IMR-90 (cell line): ENCODE data around the gene SEC16B. TPM values are rescaled to one million over a fixed set of nuclear protein-coding genes. Genes with fewer than 3 reads are reported as not detected.

Source experiments
- ATAC-seq: fragments of 200-7000 bp; cut with Tn5 transposase; 2 replicates; pipeline ENCODE4 v1.9.1; 2020; ENCODE audit warnings: low read depth, mild to moderate bottlenecking, moderate library complexity
- BruUV-seq: library from RNA; stranded (reverse); fragments of 400-500 nt; replicated peaks from 2 replicates; lab custom pipeline; 2021; lab: Mats Ljungman, UMichigan
- CTCF ChIA-PET: fragments of 300-600 bp; formaldehyde crosslinking; extraction: SDS; loops from one replicate; lab custom pipeline; 2021; ENCODE audit warnings: antibody characterized with exemption; lab: Yijun Ruan, JAX
- POLR2A ChIA-PET: fragments of 300-600 bp; sonication (Branson Sonifier 250); formaldehyde crosslinking; loops from one replicate; lab custom pipeline; 2022; ENCODE audit warnings: antibody characterized with exemption; ENCODE audit not compliant: unreplicated experiment; lab: Charles Lee
- DNase-seq: peaks from one replicate; pipeline ENCODE4 v3.0.0; 2013
- H2AFZ ChIP-seq: replicated peaks from 2 replicates; pipeline ENCODE3; 2013; ENCODE audit warnings: low read length, mild to moderate bottlenecking; ENCODE audit not compliant: poor library complexity
- H2AK5ac ChIP-seq: 2 replicates; pipeline ENCODE4 v1.6.1; 2013; ENCODE audit warnings: low read depth, low read length, inconsistent platforms
- H2AK9ac ChIP-seq: replicated peaks from 2 replicates; pipeline ENCODE3; 2013; ENCODE audit warnings: mild to moderate bottlenecking, low read depth, low read length, moderate library complexity; ENCODE audit not compliant: poor library complexity
- H2BK120ac ChIP-seq: 2 replicates; pipeline ENCODE4 v1.6.1; 2013; ENCODE audit warnings: low read depth, low read length, inconsistent platforms
- H2BK15ac ChIP-seq: 3 replicates; pipeline ENCODE4 v1.6.1; 2013; ENCODE audit warnings: low read depth, low read length, inconsistent platforms
- H2BK20ac ChIP-seq: 2 replicates; pipeline ENCODE4 v1.6.1; 2013; ENCODE audit warnings: low read depth, mild to moderate bottlenecking, inconsistent platforms, low read length, moderate library complexity
- H2BK5ac ChIP-seq: 2 replicates; pipeline ENCODE4 v1.6.1; 2013; ENCODE audit warnings: mild to moderate bottlenecking, low read depth, low read length, inconsistent platforms; ENCODE audit not compliant: poor library complexity, severe bottlenecking
- H3K14ac ChIP-seq: replicated peaks from 2 replicates; pipeline ENCODE4 v1.6.1; 2013; ENCODE audit warnings: low read depth, low read length, inconsistent platforms
- H3K18ac ChIP-seq: 2 replicates; pipeline ENCODE4 v1.6.1; 2013; ENCODE audit warnings: low read depth, low read length, control low read depth
- H3K23ac ChIP-seq: 2 replicates; pipeline ENCODE4 v1.6.1; 2013; ENCODE audit warnings: low read depth, low read length, inconsistent platforms
- H3K27ac ChIP-seq: 2 replicates; pipeline ENCODE4 v1.5.1; 2013; ENCODE audit warnings: mild to moderate bottlenecking, control low read depth, low read length; ENCODE audit not compliant: insufficient read depth
- H3K27me3 ChIP-seq: 2 replicates; pipeline ENCODE4 v1.6.1; 2013; ENCODE audit warnings: low read length; ENCODE audit not compliant: control insufficient read depth, insufficient read depth
- H3K36me3 ChIP-seq: 2 replicates; pipeline ENCODE4 v1.6.1; 2013; ENCODE audit warnings: low read length, mixed read lengths; ENCODE audit not compliant: control insufficient read depth, insufficient read depth
- H3K4ac ChIP-seq: 2 replicates; pipeline ENCODE4 v1.6.1; 2013; ENCODE audit warnings: low read depth, low read length, inconsistent platforms
- H3K4me1 ChIP-seq: 2 replicates; pipeline ENCODE4 v1.6.1; 2013; ENCODE audit warnings: low read length, mixed read lengths; ENCODE audit not compliant: control insufficient read depth, insufficient read depth
- H3K4me2 ChIP-seq: 2 replicates; pipeline ENCODE4 v1.6.1; 2013; ENCODE audit warnings: low read depth, mild to moderate bottlenecking, control low read depth, low read length, moderate library complexity
- H3K4me3 ChIP-seq: 2 replicates; pipeline ENCODE4 v1.5.1; 2013; ENCODE audit warnings: low read depth, mild to moderate bottlenecking, control low read depth, low read length, moderate library complexity; ENCODE audit not compliant: insufficient read depth
- H3K56ac ChIP-seq: 2 replicates; pipeline ENCODE4 v1.6.1; 2013; ENCODE audit warnings: low read length, inconsistent platforms; ENCODE audit not compliant: insufficient read depth; ENCODE audit errors: extremely low read depth
- H3K79me1 ChIP-seq, 2 experiments: 2 replicates each; pipeline ENCODE4 v1.6.1; 2013; ENCODE audit warnings: low read length in 2 of 2, inconsistent platforms in 1 of 2, low read depth in 1 of 2
- H3K9ac ChIP-seq: 2 replicates; pipeline ENCODE4 v1.6.1; 2013; ENCODE audit warnings: low read depth, low read length, control low read depth
- H3K9me1 ChIP-seq: 2 replicates; pipeline ENCODE4 v1.6.1; 2013; ENCODE audit warnings: low read length, inconsistent platforms; ENCODE audit not compliant: insufficient read depth
- H3K9me3 ChIP-seq: 2 replicates; pipeline ENCODE4 v1.6.1; 2013; ENCODE audit warnings: low read length; ENCODE audit not compliant: control insufficient read depth, insufficient read depth
- H4K20me1 ChIP-seq: 2 replicates; pipeline ENCODE4 v1.6.1; 2013; ENCODE audit warnings: low read length, inconsistent platforms; ENCODE audit not compliant: insufficient read depth
- H4K5ac ChIP-seq: 2 replicates; pipeline ENCODE4 v1.6.1; 2013; ENCODE audit warnings: mild to moderate bottlenecking, low read depth, low read length, control low read depth
- H4K8ac ChIP-seq, 2 experiments: 2 replicates each; pipeline ENCODE4 v1.6.1; 2013; ENCODE audit warnings: low read depth in 2 of 2, low read length in 2 of 2, control low read depth in 1 of 2, inconsistent platforms in 1 of 2
- H4K91ac ChIP-seq: 2 replicates; pipeline ENCODE4 v1.6.1; 2013; ENCODE audit warnings: low read depth, low read length, inconsistent platforms; ENCODE audit not compliant: insufficient read depth
- BHLHE40 ChIP-seq: fragments of 150-350 bp; IDR thresholded peaks from 2 replicates; pipeline ENCODE4 v1.6.1; 2016; ENCODE audit warnings: mild to moderate bottlenecking, low read depth, low read length
- CHD1 ChIP-seq: IDR thresholded peaks from 2 replicates; pipeline ENCODE4 v1.6.1; 2012; ENCODE audit warnings: low read depth, low read length, improper control_type of control experiment
- FOS ChIP-seq: fragments of 150-350 bp; IDR thresholded peaks from 2 replicates; pipeline ENCODE4 v1.6.1; 2016; ENCODE audit warnings: low read depth, low read length
- MAFK ChIP-seq: IDR thresholded peaks from 2 replicates; pipeline ENCODE4 v1.6.1; 2012; ENCODE audit warnings: low read depth, low read length, improper control_type of control experiment
- MAZ ChIP-seq: IDR thresholded peaks from 2 replicates; pipeline ENCODE4 v1.6.1; 2012; ENCODE audit warnings: low read depth, mild to moderate bottlenecking, low read length, improper control_type of control experiment, moderate library complexity, borderline replicate concordance
- MXI1 ChIP-seq: IDR thresholded peaks from 2 replicates; pipeline ENCODE4 v1.6.1; 2012; ENCODE audit warnings: low read depth, mild to moderate bottlenecking, low read length, moderate library complexity, borderline replicate concordance
- POLR2A ChIP-seq: IDR thresholded peaks from 2 replicates; pipeline ENCODE4 v1.6.1; 2012; ENCODE audit warnings: mild to moderate bottlenecking, low read depth, low read length
- RAD21 ChIP-seq: IDR thresholded peaks from 2 replicates; pipeline ENCODE4 v1.6.1; 2012; ENCODE audit warnings: low read length, improper control_type of control experiment
- RCOR1 ChIP-seq: IDR thresholded peaks from 2 replicates; pipeline ENCODE4 v1.6.1; 2012; ENCODE audit warnings: mild to moderate bottlenecking, low read length, improper control_type of control experiment; ENCODE audit not compliant: insufficient replicate concordance
- RFX5 ChIP-seq: IDR thresholded peaks from 2 replicates; pipeline ENCODE4 v1.8.0; 2012; ENCODE audit warnings: low read depth, mild to moderate bottlenecking, low read length, moderate library complexity
- WGBS, 2 experiments: methylation state at CpG; one replicate each; pipeline versions ENCODE4 v1.1.5 to v1.1.7; 2013; ENCODE audit warnings: missing lambda C conversion rate in 2 of 2; ENCODE audit not compliant: insufficient read length in 1 of 2; ENCODE audit errors: extremely low coverage in 2 of 2; 5-methylcytosine and 5-hydroxymethylcytosine counted together
- dilution Hi-C: fragments of 300-500 bp; cut with HindIII; formaldehyde crosslinking; loops from one replicate; pipeline ENCODE4 v1.14.3; 2018; ENCODE audit warnings: low sequenced_read_pairs; ENCODE audit not compliant: unreplicated experiment
- in situ Hi-C: fragments of 300-500 bp; cut with MboI; formaldehyde crosslinking; loops from 3 replicates; pipeline ENCODE4 v1.14.3; 2019; ENCODE audit warnings: low sequenced_read_pairs, inconsistent platforms, mixed read lengths
- intact Hi-C: fragments of 100-400 bp; cut with micrococcal nuclease; formaldehyde crosslinking; loops from 2 replicates; pipeline ENCODE4 v1.10.0; 2022
- polyA plus RNA-seq, 3 experiments: library from polyadenylated mRNA; depleted of rRNA; stranded (reverse); fragments of >200 nt; gene quantifications; 2 replicates each; pipeline ENCODE4 v1.2.3, GENCODE V29; 2012; ENCODE audit warnings: low replicate concordance in 1 of 3
- total RNA-seq: library from RNA; depleted of rRNA; stranded (reverse); fragments of >200 nt; gene quantifications from 2 replicates; pipeline ENCODE4 v1.2.3, GENCODE V29; 2012
- TF ChIP-seq, protein P1 (sequence below): conservative IDR thresholded peaks from 2 replicates; pipeline ENCODE4 v1.5.1; 2012; ENCODE audit warnings: mild to moderate bottlenecking, low read depth, low read length, improper control_type of control experiment
- TF ChIP-seq, protein P2 (sequence below): fragments of 150-350 bp; IDR thresholded peaks from 2 replicates; pipeline ENCODE4 v1.6.1; 2016; ENCODE audit warnings: low read depth, mild to moderate bottlenecking, low read length, moderate library complexity, borderline replicate concordance

The SEC16B gene
- total and polyA plus RNA-seq, 2 of the 4 experiments (the other 2 are of a cell fraction), result 4.3 TPM

DNA sequence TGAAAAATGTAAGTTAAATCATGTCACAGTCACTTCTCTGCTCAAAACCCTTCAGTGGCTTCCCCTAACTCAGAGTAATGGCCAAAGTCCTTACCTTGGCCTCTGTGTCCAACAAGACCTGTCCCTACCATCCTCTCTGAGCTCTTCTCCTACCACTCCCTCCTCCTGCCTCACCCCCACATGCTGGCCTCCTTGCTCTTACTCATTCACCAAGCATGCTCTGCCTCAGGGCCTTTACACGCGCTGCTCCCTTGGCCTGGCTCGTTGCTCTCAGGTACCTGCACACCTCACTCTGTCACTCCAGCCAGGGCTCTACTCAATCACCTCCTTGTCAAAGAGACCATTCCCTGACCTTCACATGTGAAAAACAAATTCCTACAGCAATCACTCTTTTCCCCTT is 54.2 kb downstream of the SEC16B start:
- peaks cover 5% of the 10 kb centered on the region for H3K9me1 ChIP-seq
- H2BK20ac ChIP-seq, result no peak overlapping the region
- H2AK5ac ChIP-seq, result no peak overlapping the region
- no peak overlapping the region for H2BK5ac ChIP-seq
- H2BK120ac ChIP-seq, result no peak overlapping the region
- H3K4me1 ChIP-seq, result peaks cover 5% of the 10 kb centered on the region; the same call in 1 of the 2 replicates
- no peaks in the 10 kb centered on the region for H3K9me3 ChIP-seq
- H3K36me3 ChIP-seq, result no peaks in the 10 kb centered on the region
- no peak overlapping the region for H3K4me2 ChIP-seq
- TF ChIP-seq RCOR1, result no peak
- TF ChIP-seq, protein P1, sequence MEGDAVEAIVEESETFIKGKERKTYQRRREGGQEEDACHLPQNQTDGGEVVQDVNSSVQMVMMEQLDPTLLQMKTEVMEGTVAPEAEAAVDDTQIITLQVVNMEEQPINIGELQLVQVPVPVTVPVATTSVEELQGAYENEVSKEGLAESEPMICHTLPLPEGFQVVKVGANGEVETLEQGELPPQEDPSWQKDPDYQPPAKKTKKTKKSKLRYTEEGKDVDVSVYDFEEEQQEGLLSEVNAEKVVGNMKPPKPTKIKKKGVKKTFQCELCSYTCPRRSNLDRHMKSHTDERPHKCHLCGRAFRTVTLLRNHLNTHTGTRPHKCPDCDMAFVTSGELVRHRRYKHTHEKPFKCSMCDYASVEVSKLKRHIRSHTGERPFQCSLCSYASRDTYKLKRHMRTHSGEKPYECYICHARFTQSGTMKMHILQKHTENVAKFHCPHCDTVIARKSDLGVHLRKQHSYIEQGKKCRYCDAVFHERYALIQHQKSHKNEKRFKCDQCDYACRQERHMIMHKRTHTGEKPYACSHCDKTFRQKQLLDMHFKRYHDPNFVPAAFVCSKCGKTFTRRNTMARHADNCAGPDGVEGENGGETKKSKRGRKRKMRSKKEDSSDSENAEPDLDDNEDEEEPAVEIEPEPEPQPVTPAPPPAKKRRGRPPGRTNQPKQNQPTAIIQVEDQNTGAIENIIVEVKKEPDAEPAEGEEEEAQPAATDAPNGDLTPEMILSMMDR, result no peak
- TF ChIP-seq CHD1, result no peak
- no peak for TF ChIP-seq RAD21
- TF ChIP-seq, protein P2, sequence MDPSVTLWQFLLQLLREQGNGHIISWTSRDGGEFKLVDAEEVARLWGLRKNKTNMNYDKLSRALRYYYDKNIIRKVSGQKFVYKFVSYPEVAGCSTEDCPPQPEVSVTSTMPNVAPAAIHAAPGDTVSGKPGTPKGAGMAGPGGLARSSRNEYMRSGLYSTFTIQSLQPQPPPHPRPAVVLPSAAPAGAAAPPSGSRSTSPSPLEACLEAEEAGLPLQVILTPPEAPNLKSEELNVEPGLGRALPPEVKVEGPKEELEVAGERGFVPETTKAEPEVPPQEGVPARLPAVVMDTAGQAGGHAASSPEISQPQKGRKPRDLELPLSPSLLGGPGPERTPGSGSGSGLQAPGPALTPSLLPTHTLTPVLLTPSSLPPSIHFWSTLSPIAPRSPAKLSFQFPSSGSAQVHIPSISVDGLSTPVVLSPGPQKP, result no peak
- no peak for TF ChIP-seq MXI1
- TF ChIP-seq BHLHE40, result no peak
- no peak for TF ChIP-seq FOS
- TF ChIP-seq MAFK, result no peak
- no peak for TF ChIP-seq POLR2A
- no peak for TF ChIP-seq MAZ
- no peak for TF ChIP-seq RFX5
- H2AFZ ChIP-seq, result peak overlapping the region; percentile 27
- no peak overlapping the region for H3K4me3 ChIP-seq
- H3K9ac ChIP-seq, result no peak overlapping the region
- H4K91ac ChIP-seq, result no peak overlapping the region
- no peaks in the 10 kb centered on the region for H3K27me3 ChIP-seq
- H4K5ac ChIP-seq, result no peak overlapping the region
- intact Hi-C loops (no loop called here), in situ Hi-C loops (no loop called here), dilution Hi-C loops (no loop called here)
- H4K20me1 ChIP-seq, result no peaks in the 10 kb centered on the region
- ATAC-seq, result no peak
- BruUV-seq, result no TSS peak
- H4K8ac ChIP-seq, result no peak overlapping the region
- ChIA-PET POLR2A (no interaction called here), CTCF (interaction anchor here (0.7 to 1.0 kb wide), 3 partner anchors 10 to 43 kb away, joined by 3 read pairs; no protein-coding TSS in a partner anchor)
- H3K23ac ChIP-seq, result no peak overlapping the region
- H3K18ac ChIP-seq, result no peak overlapping the region
- WGBS, 2 experiments, result 96% methylated on average over 3 of the region's 3 CpGs; no CpG with 5 or more reads in 1 of the 2 experiments
- H3K4ac ChIP-seq, result peak overlapping the region; percentile 49; the same call in 1 of the 2 replicates
- no peak overlapping the region for H3K56ac ChIP-seq
- H3K14ac ChIP-seq, result 0 out of 2 replicates have a peak overlapping the region, but pooled peaks have one; percentile 20
- H3K27ac ChIP-seq, result no peak overlapping the region
- 0 out of 3 replicates have a peak overlapping the region, but pooled peaks have one; percentile 31 for H2BK15ac ChIP-seq
- H2AK9ac ChIP-seq, result no peak overlapping the region
- no peak for DNase-seq
- H3K79me1 ChIP-seq, result no peaks in the 10 kb centered on the region
